Thoracic aorta (tissue), 2 donors: ENCODE data around the gene PRMT9. TPM values are rescaled to one million over a fixed set of nuclear protein-coding genes. Genes with fewer than 3 reads are reported as not detected.

Source experiments
- ATAC-seq: fragments of 150-250 bp; one replicate; pipeline ENCODE4 v1.8.0; 2017; ENCODE audit warnings: low read depth; ENCODE audit not compliant: insufficient number of reproducible peaks, low FRiP score
- DNase-seq: peaks from one replicate; pipeline ENCODE4 v3.0.0-alpha.2; 2020; ENCODE audit warnings: low spot score
- H3K27ac ChIP-seq, 2 donors: fragments of 200-600 bp; sonication (generic); 1 replicate in 1 of 2; 2 replicates in 1 of 2; pipeline ENCODE4 v1.5.1; 2016; ENCODE audit warnings: mild to moderate bottlenecking in 2 of 2, moderate library complexity in 2 of 2
- H3K27me3 ChIP-seq: fragments of 200-600 bp; sonication (generic); replicated peaks from 2 replicates; pipeline ENCODE4 v1.6.0; 2016; ENCODE audit warnings: mild to moderate bottlenecking; ENCODE audit not compliant: insufficient read depth
- H3K36me3 ChIP-seq: fragments of 200-600 bp; sonication (generic); one replicate; pipeline ENCODE4 v1.5.1; 2016
- H3K4me1 ChIP-seq, 2 donors: fragments of 200-600 bp; sonication (generic); 1 replicate in 1 of 2; 2 replicates in 1 of 2; pipeline versions ENCODE4 v1.5.1 to v1.6.0; 2016; ENCODE audit warnings: low read depth in 2 of 2, mild to moderate bottlenecking in 1 of 2; ENCODE audit not compliant: control insufficient read depth in 1 of 2
- H3K4me3 ChIP-seq: fragments of 200-600 bp; sonication (generic); 2 replicates; pipeline ENCODE4 v1.5.1; 2016; ENCODE audit warnings: mild to moderate bottlenecking
- H3K9me3 ChIP-seq: fragments of 200-600 bp; sonication (generic); 2 replicates; pipeline ENCODE4 v1.5.1; 2016
- total RNA-seq, 2 donors: library from RNA; depleted of rRNA; stranded (reverse); fragments of >200 nt; gene quantifications; one replicate each; pipeline versions ENCODE4 v1.1.0 to v1.2.3, GENCODE V29; 2016
- TF ChIP-seq, protein P1 (sequence below): fragments of 200-600 bp; sonication (generic); IDR thresholded peaks from one replicate; pipeline ENCODE4 v1.5.1; 2019; ENCODE audit warnings: antibody characterized with exemption

The PRMT9 gene
- total RNA-seq, 2 donors from 2014 or later: 3.5 to 11.9 TPM

GRCh38 chr4:147594107-147594506 is 89.9 kb downstream of the PRMT9 start:
- Histone ChIP-seq H3K36me3 (no peaks in the 10 kb centered on the region), H3K27me3 (no peaks in the 10 kb centered on the region), H3K9me3 (no peaks in the 10 kb centered on the region), H3K27ac (no peak overlapping the region), H3K4me1 (peaks cover 12 to 20% of the 10 kb centered on the region in 2 donors), H3K4me3 (no peak overlapping the region)
- ATAC-seq: no peak
- TF ChIP-seq, protein P1, sequence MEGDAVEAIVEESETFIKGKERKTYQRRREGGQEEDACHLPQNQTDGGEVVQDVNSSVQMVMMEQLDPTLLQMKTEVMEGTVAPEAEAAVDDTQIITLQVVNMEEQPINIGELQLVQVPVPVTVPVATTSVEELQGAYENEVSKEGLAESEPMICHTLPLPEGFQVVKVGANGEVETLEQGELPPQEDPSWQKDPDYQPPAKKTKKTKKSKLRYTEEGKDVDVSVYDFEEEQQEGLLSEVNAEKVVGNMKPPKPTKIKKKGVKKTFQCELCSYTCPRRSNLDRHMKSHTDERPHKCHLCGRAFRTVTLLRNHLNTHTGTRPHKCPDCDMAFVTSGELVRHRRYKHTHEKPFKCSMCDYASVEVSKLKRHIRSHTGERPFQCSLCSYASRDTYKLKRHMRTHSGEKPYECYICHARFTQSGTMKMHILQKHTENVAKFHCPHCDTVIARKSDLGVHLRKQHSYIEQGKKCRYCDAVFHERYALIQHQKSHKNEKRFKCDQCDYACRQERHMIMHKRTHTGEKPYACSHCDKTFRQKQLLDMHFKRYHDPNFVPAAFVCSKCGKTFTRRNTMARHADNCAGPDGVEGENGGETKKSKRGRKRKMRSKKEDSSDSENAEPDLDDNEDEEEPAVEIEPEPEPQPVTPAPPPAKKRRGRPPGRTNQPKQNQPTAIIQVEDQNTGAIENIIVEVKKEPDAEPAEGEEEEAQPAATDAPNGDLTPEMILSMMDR: no peak
- DNase-seq: no peak

- peaks cover 8 to 10% of the 10 kb centered on the region in 2 donors for H3K4me1 ChIP-seq
- no peaks in the 10 kb centered on the region for H3K9me3 ChIP-seq
- no peak overlapping the region for H3K27ac ChIP-seq
- DNase-seq: no peak
- ATAC-seq: no peak
- H3K27me3 ChIP-seq: no peaks in the 10 kb centered on the region
- H3K36me3 ChIP-seq: no peaks in the 10 kb centered on the region
- no peak overlapping the region for H3K4me3 ChIP-seq
- TF ChIP-seq, protein P1: no peak
These were observed 92.9 kb downstream of the PRMT9 start for GRCh38 chr4:147591106-147591505.

GRCh38 chr4:147590249-147590920 is 93.6 kb downstream of the PRMT9 start:
- peak overlapping the region; percentile 48 for H3K4me3 ChIP-seq
- no peaks in the 10 kb centered on the region for H3K36me3 ChIP-seq
- H3K4me1 ChIP-seq: peaks cover 8 to 10% of the 10 kb centered on the region in 2 donors
- H3K27me3 ChIP-seq: no peaks in the 10 kb centered on the region
- TF ChIP-seq, protein P1: peak; percentile 75
- no peaks in the 10 kb centered on the region for H3K9me3 ChIP-seq
- H3K27ac ChIP-seq: no peak overlapping the region
- DNase-seq: peak; percentile 21
- ATAC-seq: no peak

GRCh38 chr4:147589586-147589985 is 94.4 kb downstream of the PRMT9 start:
- Histone ChIP-seq H3K36me3 (no peaks in the 10 kb centered on the region), H3K9me3 (no peaks in the 10 kb centered on the region), H3K4me3 (peak overlapping the region; percentile 48), H3K27me3 (no peaks in the 10 kb centered on the region), H3K27ac (no peak overlapping the region), H3K4me1 (peaks cover 8 to 10% of the 10 kb centered on the region in 2 donors)
- TF ChIP-seq, protein P1: no peak
- DNase-seq: no peak
- no peak for ATAC-seq

Other genes with a start within 250 kb of the PRMT9 start
- 10 to 100 TPM; 10.8 to 22.2 TPM for gene EDNRA, start 203.1 kb downstream of the PRMT9 start, total RNA-seq
- gene TMEM184C, start 66.8 kb downstream of the PRMT9 start, total RNA-seq: 10 to 100 TPM; 23.2 to 30.2 TPM
- gene ARHGAP10, start 47.9 kb upstream of the PRMT9 start, total RNA-seq: 100 to 1,000 TPM; 195 to 211 TPM